Adrenal gland (tissue), 12 donors: ENCODE results near the gene STK24. TPM values are rescaled to one million over a fixed set of nuclear protein-coding genes. Genes with fewer than 3 reads are reported as not detected.

Experiments
- DNase-seq, 7 donors: peaks; one replicate each; pipeline ENCODE4 v3.0.0-alpha.2; 2019 to 2020
- H3K27ac ChIP-seq, 5 donors: fragments of 200-600 bp; sonication (generic) in 4 of 5; 1 replicate in 3 of 5; 2 replicates in 2 of 5; pipeline versions ENCODE4 v1.5.1 to v1.8.0; 2016 to 2020; ENCODE audit warnings: mild to moderate bottlenecking in 1 of 5
- H3K27me3 ChIP-seq: fragments of 200-600 bp; 2 replicates; pipeline ENCODE4 v1.8.0; 2021
- H3K36me3 ChIP-seq, 2 donors: fragments of 200-600 bp; replicated peaks in 1 of 2; 1 replicate in 1 of 2; 2 replicates in 1 of 2; pipeline versions ENCODE4 v1.5.1 to v1.8.0; 2018 to 2022
- H3K4me1 ChIP-seq, 2 donors: fragments of 200-600 bp; replicated peaks in 1 of 2; 1 replicate in 1 of 2; 2 replicates in 1 of 2; pipeline versions ENCODE4 v1.5.1 to v1.8.0; 2018 to 2021
- H3K4me3 ChIP-seq, 4 donors: fragments of 200-600 bp; sonication (generic) in 3 of 4; one replicate each; pipeline ENCODE4 v1.5.1; 2016 to 2018
- H3K9me3 ChIP-seq, 3 donors: fragments of 200-600 bp; sonication (generic) in 1 of 3; replicated peaks in 1 of 3; 1 replicate in 2 of 3; 2 replicates in 1 of 3; pipeline versions ENCODE4 v1.5.1 to v1.8.0; 2016 to 2021
- CTCF ChIP-seq, 6 experiments: fragments of 450-650 bp in 4 of 6; fragments of 200-600 bp in 2 of 6; sonication (generic) in 1 of 6; IDR thresholded peaks; 1 replicate in 5 of 6; 2 replicates in 1 of 6; pipeline versions ENCODE4 v1.5.1 to v1.8.0; 2016 to 2021; ENCODE audit warnings: antibody characterized with exemption in 6 of 6, mild to moderate bottlenecking in 2 of 6, moderate library complexity in 1 of 6
- POLR2A ChIP-seq, 2 donors: fragments of 450-650 bp; IDR thresholded peaks; one replicate each; pipeline ENCODE4 v1.6.1; 2017; ENCODE audit warnings: antibody characterized with exemption in 2 of 2, mild to moderate bottlenecking in 2 of 2, moderate library complexity in 1 of 2
- WGBS, 4 donors: extraction: QIAGEN DNeasy Blood & Tissue Kit in 2 of 4; methylation state at CpG; one replicate each; pipeline versions ENCODE4 v1.1.5 to v1.1.7; 2013 to 2017; 5-methylcytosine and 5-hydroxymethylcytosine counted together
- intact Hi-C, 2 donors: fragments of 100-400 bp; cut with DNase I; formaldehyde crosslinking; loops; one replicate each; pipeline versions ENCODE4 v1.14.1 to v1.15.0; 2022 to 2023
- polyA plus RNA-seq, 3 donors: library from polyadenylated mRNA; stranded (reverse); fragments of 200-250 nt in 2 of 3; fragments of 350-450 nt in 1 of 3; fragmentation: Illumina TruSeq in 1 of 3; extraction: RNeasy Lipid Tissue Mini Kit (QIAGEN cat#74804) in 1 of 3; gene quantifications; one replicate each; pipeline ENCODE4 v1.2.3, GENCODE V29; 2013 to 2014
- total RNA-seq, 9 donors: library from RNA; depleted of rRNA in 4 of 9; stranded (reverse); fragments of >200 nt in 4 of 9; fragments of 120-200 nt in 1 of 9; fragmentation: NEBNext Ultra II Directional in 1 of 9; extraction: Animal tissue kit (Norgen Biotek cat#: 25700) in 1 of 9; gene quantifications; one replicate each; pipeline versions ENCODE4 v1.1.0 to v1.2.4, GENCODE V29; 2013 to 2023
- donor health status: healthy with polysubstance abuse.
- donor health status: Bipolar disorder and iron deficiency.
- donor health status: DM: yes; HTN: yes; CAD: no.
- donor health status: DM: no; HTN: no; CAD: no.
- donor health status: DM: no; HTN: no; CAD: no.
- donor health status: DM: yes; HTN: yes; CAD: no.

The STK24 gene
- total and polyA plus RNA-seq, 12 donors, result 17.7 to 72.2 (median 56.0) TPM

- H3K4me3 ChIP-seq, result peak overlapping the region in 1 of 4 donors; percentile 1
- TF ChIP-seq CTCF (IDR thresholded peaks at IDR 0.05), result no peak
- TF ChIP-seq POLR2A (IDR thresholded peaks at IDR 0.05), result no peak
- H3K36me3 ChIP-seq, result no peaks in the 10 kb centered on the region
- H3K4me1 ChIP-seq, result peaks cover 11 to 57% of the 10 kb centered on the region in 2 donors
- H3K27me3 ChIP-seq, result no peaks in the 10 kb centered on the region
- DNase-seq, result no peak
- H3K27ac ChIP-seq, result no peak overlapping the region
- intact Hi-C loops, result loop anchor here in 1 of 2 donors (10.0 kb wide), 1 partner anchor 78 kb away; no protein-coding TSS in a partner anchor
- WGBS, 4 donors, result 49 to 73% (median 64%) methylated on average over 6 of the region's 6 CpGs
- H3K9me3 ChIP-seq, result no peaks in the 10 kb centered on the region
These were observed 13.8 kb downstream of the STK24 start for GRCh38 chr13:98563071-98563470.

DNA sequence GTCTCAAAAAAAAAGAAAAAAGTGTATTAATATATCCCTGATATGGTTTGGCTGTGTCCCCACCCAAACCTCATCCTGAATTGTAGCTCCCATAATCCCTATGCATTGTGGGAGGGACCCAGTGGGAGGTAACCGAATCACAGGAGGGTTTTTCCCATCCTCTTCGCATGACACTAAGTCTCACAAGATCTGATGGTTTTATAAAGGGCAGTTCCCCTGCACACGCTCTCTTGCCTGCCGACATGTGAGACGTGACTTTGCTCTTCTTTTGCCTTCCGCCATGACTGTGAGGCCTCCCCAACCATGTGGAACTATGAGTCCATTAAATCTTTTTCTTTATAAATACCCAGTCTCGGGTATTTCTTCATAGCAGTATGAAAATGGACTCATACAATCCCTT lies 17.7 kb downstream of the STK24 start:
- no peaks in the 10 kb centered on the region for H3K27me3 ChIP-seq
- no peak for DNase-seq
- H3K4me3 ChIP-seq, result no peak overlapping the region
- intact Hi-C loops, result no loop called here
- TF ChIP-seq CTCF (IDR thresholded peaks at IDR 0.05) (no peak), POLR2A (IDR thresholded peaks at IDR 0.05) (no peak)
- peaks cover 0 to 43% of the 10 kb centered on the region in 2 donors for H3K4me1 ChIP-seq
- H3K36me3 ChIP-seq, result no peaks in the 10 kb centered on the region
- H3K9me3 ChIP-seq, result no peaks in the 10 kb centered on the region
- WGBS, 4 donors, result 95 to 98% (median 96%) methylated on average over 7 of the region's 7 CpGs
- H3K27ac ChIP-seq, result no peak overlapping the region

GRCh38 chr13:98557937-98558792 lies 18.7 kb downstream of the STK24 start:
- TF ChIP-seq CTCF (IDR thresholded peaks at IDR 0.05) (no peak), POLR2A (IDR thresholded peaks at IDR 0.05) (no peak)
- 73 to 81% (median 78%) methylated on average over 10 of the region's 10 CpGs for WGBS, 4 donors
- H3K9me3 ChIP-seq, result no peaks in the 10 kb centered on the region
- no peak for DNase-seq
- H3K36me3 ChIP-seq, result no peaks in the 10 kb centered on the region
- no peak overlapping the region for H3K4me3 ChIP-seq
- peaks cover 0 to 43% of the 10 kb centered on the region in 2 donors for H3K4me1 ChIP-seq
- no peaks in the 10 kb centered on the region for H3K27me3 ChIP-seq
- intact Hi-C loops, result no loop called here
- no peak overlapping the region for H3K27ac ChIP-seq

DNA sequence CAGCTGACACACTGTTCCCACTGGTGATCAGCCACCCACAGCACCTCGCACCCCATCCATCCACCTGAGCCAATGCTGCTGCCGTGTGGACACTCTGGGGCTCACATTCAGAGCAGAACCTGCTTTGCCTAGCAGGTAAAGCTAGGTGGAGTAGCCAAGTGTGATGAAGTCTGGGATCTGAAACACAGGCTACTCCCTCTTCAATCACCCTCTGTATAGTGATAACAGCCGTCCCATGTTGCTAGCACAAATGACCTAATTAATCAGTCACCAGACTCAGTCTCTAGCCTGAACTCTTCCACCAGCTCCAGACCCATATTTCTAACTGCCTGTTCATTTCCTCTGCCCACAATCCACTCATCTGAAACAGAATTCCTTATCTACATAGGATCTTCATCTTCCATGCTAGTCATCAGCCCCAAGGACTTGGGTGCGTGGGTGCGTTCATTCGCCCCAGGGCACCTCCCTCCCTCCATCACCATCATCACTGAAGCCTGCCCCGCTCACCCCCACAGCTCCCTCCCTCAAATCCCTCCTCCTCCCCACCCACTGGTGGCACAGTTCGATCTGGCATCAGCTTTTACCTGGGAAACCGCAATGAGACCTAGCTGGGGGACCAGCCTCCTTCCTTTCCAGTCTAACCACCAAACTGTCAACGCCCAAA lies 19.8 kb downstream of the STK24 start:
- H3K27ac ChIP-seq, result no peak overlapping the region
- no peaks in the 10 kb centered on the region for H3K9me3 ChIP-seq
- intact Hi-C loops, result no loop called here
- H3K4me1 ChIP-seq, result peaks cover 0 to 41% of the 10 kb centered on the region in 2 donors
- WGBS, 4 donors, result 59 to 77% (median 65%) methylated on average over 10 of the region's 10 CpGs
- no peaks in the 10 kb centered on the region for H3K36me3 ChIP-seq
- H3K27me3 ChIP-seq, result no peaks in the 10 kb centered on the region
- peak in 1 of 7 donors; percentile 44 for DNase-seq
- no peak for TF ChIP-seq POLR2A (IDR thresholded peaks at IDR 0.05)
- no peak overlapping the region for H3K4me3 ChIP-seq
